ENCODE results near the gene PLEKHO1.

Gene PLEKHO1

GRCh38 chr1:150160964-150161621, 11.4 kb downstream of the PLEKHO1 start:
- Histone ChIP-seq H3K36me3 (ENCODE audit: control insufficient read depth, insufficient read depth, low read length) (peaks cover 41% of the 10 kb centered on the region), H3K27me3 (ENCODE audit: control insufficient read depth, insufficient read depth, low read length, poor library complexity, severe bottlenecking) (no peaks in the 10 kb centered on the region), H3K4me1 (ENCODE audit: control insufficient read depth, insufficient read depth, low read length) (peaks cover 33% of the 10 kb centered on the region), H3K9me3 (ENCODE audit: control insufficient read depth, low read length) (no peaks in the 10 kb centered on the region), H3K27ac (ENCODE audit: insufficient read depth, low read depth, low read length, poor library complexity, severe bottlenecking) (no peak overlapping the region), H3K4me3 (ENCODE audit: insufficient read depth, low read depth, low read length) (no peak overlapping the region)
- 78 to 87% methylated on average over 7 of the region's 7 CpGs for WGBS, 2 experiments

DNA sequence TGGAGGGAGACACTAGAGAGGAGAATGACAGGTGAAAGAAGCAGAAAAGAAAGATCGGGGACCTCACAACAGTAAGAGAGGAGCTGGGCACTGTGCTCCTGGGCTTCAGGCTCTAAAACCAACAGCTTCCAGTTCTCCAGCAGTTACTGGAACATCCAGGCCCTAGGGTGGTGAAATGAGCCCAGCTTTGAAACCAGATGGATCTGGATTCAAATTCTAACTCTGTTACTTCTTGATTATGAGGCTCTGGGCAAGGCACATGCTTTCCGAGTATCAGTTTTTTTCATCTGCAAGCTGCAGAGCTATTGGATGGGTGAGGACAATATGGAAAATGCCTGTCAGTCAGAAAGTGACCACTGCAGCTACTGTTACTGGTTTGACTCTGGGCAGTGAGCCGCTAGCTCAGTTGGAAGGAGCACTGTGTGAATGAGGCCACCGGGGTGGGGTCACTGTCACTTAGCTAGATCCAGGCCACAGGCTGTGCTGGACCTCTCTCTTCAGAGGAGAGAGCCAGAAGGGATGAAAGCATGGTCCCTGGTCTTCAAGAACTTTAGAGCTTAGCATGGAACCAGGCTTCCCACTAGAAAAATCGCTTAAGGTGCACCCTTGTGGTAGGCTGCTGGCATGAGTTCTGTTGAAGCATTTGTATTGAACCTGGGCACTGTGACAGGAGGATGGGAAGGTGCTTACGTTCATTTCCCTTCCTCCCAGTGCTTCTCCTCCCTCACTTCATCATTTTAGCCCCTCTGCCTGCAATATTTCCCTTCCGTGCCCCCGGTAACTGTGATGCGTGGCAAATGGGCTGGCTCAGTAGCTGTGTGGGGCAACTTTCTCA, 12.2 kb downstream of the PLEKHO1 start:
- peaks cover 33% of the 10 kb centered on the region for H3K4me1 ChIP-seq (ENCODE audit: control insufficient read depth, insufficient read depth, low read length)
- H3K36me3 ChIP-seq (ENCODE audit: control insufficient read depth, insufficient read depth, low read length) = peaks cover 33% of the 10 kb centered on the region
- H3K4me3 ChIP-seq (ENCODE audit: insufficient read depth, low read depth, low read length) = peak overlapping the region; percentile 14
- 72 to 77% methylated on average over 9 of the region's 9 CpGs for WGBS, 2 experiments
- H3K27ac ChIP-seq (ENCODE audit: insufficient read depth, low read depth, low read length, poor library complexity, severe bottlenecking) = peak overlapping the region; percentile 95
- no peaks in the 10 kb centered on the region for H3K27me3 ChIP-seq (ENCODE audit: control insufficient read depth, insufficient read depth, low read length, poor library complexity, severe bottlenecking)
- no peaks in the 10 kb centered on the region for H3K9me3 ChIP-seq (ENCODE audit: control insufficient read depth, low read length)

- no peaks in the 10 kb centered on the region for H3K9me3 ChIP-seq (ENCODE audit: control insufficient read depth, low read length)
- peak overlapping the region; percentile 14 for H3K4me3 ChIP-seq (ENCODE audit: insufficient read depth, low read depth, low read length)
- H3K36me3 ChIP-seq (ENCODE audit: control insufficient read depth, insufficient read depth, low read length) = peaks cover 28% of the 10 kb centered on the region
- H3K27me3 ChIP-seq (ENCODE audit: control insufficient read depth, insufficient read depth, low read length, poor library complexity, severe bottlenecking) = no peaks in the 10 kb centered on the region
- peak overlapping the region; percentile 95 for H3K27ac ChIP-seq (ENCODE audit: insufficient read depth, low read depth, low read length, poor library complexity, severe bottlenecking)
- 20 to 31% methylated on average over 2 to 4 of the region's 4 CpGs for whole genome bisulfite sequencing, 2 experiments
- H3K4me1 ChIP-seq (ENCODE audit: control insufficient read depth, insufficient read depth, low read length) = peaks cover 33% of the 10 kb centered on the region
These were observed 12.8 kb downstream of the PLEKHO1 start for GRCh38 chr1:150162582-150162861.

GRCh38 chr1:150162862-150163706, 13.4 kb downstream of the PLEKHO1 start:
- Histone ChIP-seq H3K4me3 (ENCODE audit: insufficient read depth, low read depth, low read length) (peak overlapping the region; percentile 14), H3K4me1 (ENCODE audit: control insufficient read depth, insufficient read depth, low read length) (peaks cover 33% of the 10 kb centered on the region), H3K36me3 (ENCODE audit: control insufficient read depth, insufficient read depth, low read length) (peaks cover 23% of the 10 kb centered on the region), H3K27me3 (ENCODE audit: control insufficient read depth, insufficient read depth, low read length, poor library complexity, severe bottlenecking) (no peaks in the 10 kb centered on the region), H3K9me3 (ENCODE audit: control insufficient read depth, low read length) (no peaks in the 10 kb centered on the region), H3K27ac (ENCODE audit: insufficient read depth, low read depth, low read length, poor library complexity, severe bottlenecking) (peak overlapping the region; percentile 95)
- 11 to 12% methylated on average over 14 of the region's 14 CpGs for WGBS, 2 experiments

DNA sequence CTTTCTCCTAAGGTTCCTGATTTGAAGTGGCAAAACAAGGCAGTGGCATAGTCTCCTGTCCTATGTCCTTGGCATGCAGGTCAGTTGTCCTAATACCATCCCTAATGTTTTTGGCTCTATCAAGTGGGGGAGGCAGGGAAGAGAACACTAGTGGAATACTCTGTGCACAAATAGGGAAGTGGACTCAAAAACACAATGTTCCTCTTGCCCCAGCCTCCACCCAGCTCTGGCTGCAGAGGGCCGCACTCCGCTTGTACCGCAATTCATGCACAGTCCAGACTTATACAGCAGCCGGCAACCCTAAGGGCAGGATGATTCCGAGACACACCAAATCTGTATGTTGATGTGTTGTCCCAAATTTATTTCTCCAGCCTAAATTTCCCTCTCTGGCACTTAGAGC, 14.5 kb downstream of the PLEKHO1 start:
- Histone ChIP-seq H3K4me3 (ENCODE audit: insufficient read depth, low read depth, low read length) (no peak overlapping the region), H3K9me3 (ENCODE audit: control insufficient read depth, low read length) (no peaks in the 10 kb centered on the region), H3K36me3 (ENCODE audit: control insufficient read depth, insufficient read depth, low read length) (peaks cover 13% of the 10 kb centered on the region), H3K4me1 (ENCODE audit: control insufficient read depth, insufficient read depth, low read length) (peaks cover 33% of the 10 kb centered on the region), H3K27me3 (ENCODE audit: control insufficient read depth, insufficient read depth, low read length, poor library complexity, severe bottlenecking) (no peaks in the 10 kb centered on the region), H3K27ac (ENCODE audit: insufficient read depth, low read depth, low read length, poor library complexity, severe bottlenecking) (no peak overlapping the region)
- WGBS, 2 experiments = 89 to 99% methylated on average over 5 of the region's 5 CpGs

DNA sequence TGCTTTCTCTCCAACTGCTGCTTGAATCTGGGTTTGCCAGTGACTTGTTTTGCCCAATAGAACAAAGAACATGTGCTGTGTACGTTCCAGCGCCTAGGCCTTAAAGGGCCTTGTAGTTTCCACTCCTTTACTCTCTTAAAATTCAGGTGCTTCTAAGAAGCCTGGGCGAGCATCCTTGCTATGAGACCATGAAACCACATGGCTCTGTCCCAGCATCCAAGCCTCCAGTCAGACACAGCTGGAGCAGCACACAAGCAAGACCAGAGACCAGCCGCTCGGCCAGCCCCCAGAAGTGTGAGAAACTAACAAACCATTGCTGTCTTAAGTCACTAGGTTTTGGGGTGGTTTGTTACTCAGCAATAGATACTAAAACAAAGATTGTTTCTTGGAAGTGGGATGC, 15.1 kb downstream of the PLEKHO1 start:
- Histone ChIP-seq H3K4me1 (ENCODE audit: control insufficient read depth, insufficient read depth, low read length) (peaks cover 33% of the 10 kb centered on the region), H3K27me3 (ENCODE audit: control insufficient read depth, insufficient read depth, low read length, poor library complexity, severe bottlenecking) (no peaks in the 10 kb centered on the region), H3K9me3 (ENCODE audit: control insufficient read depth, low read length) (no peaks in the 10 kb centered on the region), H3K27ac (ENCODE audit: insufficient read depth, low read depth, low read length, poor library complexity, severe bottlenecking) (no peak overlapping the region), H3K4me3 (ENCODE audit: insufficient read depth, low read depth, low read length) (no peak overlapping the region), H3K36me3 (ENCODE audit: control insufficient read depth, insufficient read depth, low read length) (peaks cover 7% of the 10 kb centered on the region)
- WGBS, 2 experiments = 92 to 93% methylated on average over 5 of the region's 5 CpGs

DNA sequence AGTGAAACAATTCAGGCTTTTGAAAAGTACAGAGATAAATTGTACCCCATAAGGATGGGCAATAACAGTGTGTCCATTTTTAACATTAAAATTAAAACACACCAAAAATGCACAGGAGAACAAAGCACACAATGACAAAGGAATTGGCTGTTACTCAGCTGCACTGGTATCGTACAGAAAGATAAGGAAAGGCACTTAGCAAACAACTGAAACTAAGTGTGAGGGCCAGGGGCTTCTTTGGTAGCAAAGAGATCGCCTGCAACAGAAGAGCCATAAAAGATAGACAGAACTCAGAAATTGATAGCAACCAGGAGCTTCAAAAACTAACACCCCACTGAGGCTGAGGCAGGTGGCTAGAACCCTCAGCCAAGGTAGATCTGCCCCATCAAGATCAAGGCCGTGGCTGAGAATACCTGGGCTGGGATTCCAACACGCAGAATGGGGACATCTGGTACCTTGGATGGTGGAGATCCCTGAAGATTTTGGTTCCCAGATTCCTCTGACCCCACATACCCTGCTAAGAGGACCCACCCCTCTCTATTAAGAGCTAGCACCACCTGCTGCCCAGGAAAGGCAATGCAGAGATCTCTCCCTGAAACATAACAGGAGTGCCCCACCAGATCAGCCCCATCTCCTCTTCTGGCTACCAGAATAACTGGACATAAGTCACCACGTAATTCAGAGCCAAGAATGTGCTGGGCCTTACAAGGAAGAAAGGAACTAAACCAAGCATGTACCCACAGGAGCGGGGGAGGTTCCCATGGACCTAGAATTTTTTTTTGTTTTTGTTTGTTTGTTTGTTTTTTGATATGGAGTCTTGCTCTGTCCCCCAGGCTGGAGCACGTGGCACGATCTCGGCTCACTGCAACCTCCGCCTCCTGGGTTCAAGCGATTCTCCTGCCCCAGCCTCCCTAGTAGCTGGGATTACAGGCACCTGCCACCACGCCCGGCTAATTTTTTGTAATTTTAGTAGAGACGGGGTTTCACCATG, 16.2 kb downstream of the PLEKHO1 start:
- Histone ChIP-seq H3K4me1 (ENCODE audit: control insufficient read depth, insufficient read depth, low read length) (peaks cover 26% of the 10 kb centered on the region), H3K9me3 (ENCODE audit: control insufficient read depth, low read length) (no peaks in the 10 kb centered on the region), H3K27me3 (ENCODE audit: control insufficient read depth, insufficient read depth, low read length, poor library complexity, severe bottlenecking) (no peaks in the 10 kb centered on the region), H3K4me3 (ENCODE audit: insufficient read depth, low read depth, low read length) (no peak overlapping the region), H3K36me3 (ENCODE audit: control insufficient read depth, insufficient read depth, low read length) (no peaks in the 10 kb centered on the region), H3K27ac (ENCODE audit: insufficient read depth, low read depth, low read length, poor library complexity, severe bottlenecking) (no peak overlapping the region)
- WGBS, 2 experiments = 79 to 83% methylated on average over 14 of the region's 14 CpGs

GRCh38 chr1:150168960-150169601, 19.4 kb downstream of the PLEKHO1 start:
- no peak overlapping the region for H3K27ac ChIP-seq (ENCODE audit: insufficient read depth, low read depth, low read length, poor library complexity, severe bottlenecking)
- H3K27me3 ChIP-seq (ENCODE audit: control insufficient read depth, insufficient read depth, low read length, poor library complexity, severe bottlenecking) = no peaks in the 10 kb centered on the region
- WGBS, 2 experiments = 56 to 57% methylated on average over 6 of the region's 6 CpGs
- H3K36me3 ChIP-seq (ENCODE audit: control insufficient read depth, insufficient read depth, low read length) = no peaks in the 10 kb centered on the region
- H3K4me3 ChIP-seq (ENCODE audit: insufficient read depth, low read depth, low read length) = no peak overlapping the region
- peaks cover 9% of the 10 kb centered on the region for H3K4me1 ChIP-seq (ENCODE audit: control insufficient read depth, insufficient read depth, low read length)
- H3K9me3 ChIP-seq (ENCODE audit: control insufficient read depth, low read length) = no peaks in the 10 kb centered on the region

DNA sequence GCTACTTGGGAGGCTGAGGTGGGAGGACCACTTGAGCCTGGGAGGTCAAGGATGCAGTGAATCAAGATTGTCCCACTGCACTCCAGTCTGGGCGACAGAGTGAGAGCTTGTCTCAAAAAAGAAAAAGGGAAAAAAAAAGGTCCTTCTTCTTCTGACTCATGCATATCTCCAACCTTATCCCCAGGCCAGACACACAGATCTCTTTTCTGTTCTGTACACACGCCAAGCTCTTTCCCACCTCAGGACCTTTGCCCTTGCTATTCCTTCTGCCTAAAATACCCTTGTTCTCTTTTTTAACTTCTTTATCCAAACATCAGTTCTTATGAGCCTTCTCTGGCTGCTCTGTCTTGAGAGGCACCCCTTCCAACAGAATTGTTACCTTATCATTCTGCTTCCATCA, 22.1 kb downstream of the PLEKHO1 start:
- no peaks in the 10 kb centered on the region for H3K27me3 ChIP-seq (ENCODE audit: control insufficient read depth, insufficient read depth, low read length, poor library complexity, severe bottlenecking)
- H3K4me1 ChIP-seq (ENCODE audit: control insufficient read depth, insufficient read depth, low read length) = peaks cover 9% of the 10 kb centered on the region
- H3K4me3 ChIP-seq (ENCODE audit: insufficient read depth, low read depth, low read length) = no peak overlapping the region
- 89 to 95% methylated on average over 2 of the region's 2 CpGs for WGBS, 2 experiments
- H3K27ac ChIP-seq (ENCODE audit: insufficient read depth, low read depth, low read length, poor library complexity, severe bottlenecking) = no peak overlapping the region
- H3K9me3 ChIP-seq (ENCODE audit: control insufficient read depth, low read length) = no peaks in the 10 kb centered on the region
- H3K36me3 ChIP-seq (ENCODE audit: control insufficient read depth, insufficient read depth, low read length) = no peaks in the 10 kb centered on the region

All from ectodermal cell (in vitro differentiated cells).